ENCODE data around the gene CLEC16A. TPM values are rescaled to one million over a fixed set of nuclear protein-coding genes. Genes with fewer than 3 reads are reported as not detected.
"Not testable (repeated sequence)": the region's sequence is repeated elsewhere in the genome, so short reads cannot be mapped to it uniquely, and the experiment has no call there.

The CLEC16A gene
- total RNA-seq, 4 donors from 2014 or later: 38.2 to 153 (median 92.7) TPM

DNA sequence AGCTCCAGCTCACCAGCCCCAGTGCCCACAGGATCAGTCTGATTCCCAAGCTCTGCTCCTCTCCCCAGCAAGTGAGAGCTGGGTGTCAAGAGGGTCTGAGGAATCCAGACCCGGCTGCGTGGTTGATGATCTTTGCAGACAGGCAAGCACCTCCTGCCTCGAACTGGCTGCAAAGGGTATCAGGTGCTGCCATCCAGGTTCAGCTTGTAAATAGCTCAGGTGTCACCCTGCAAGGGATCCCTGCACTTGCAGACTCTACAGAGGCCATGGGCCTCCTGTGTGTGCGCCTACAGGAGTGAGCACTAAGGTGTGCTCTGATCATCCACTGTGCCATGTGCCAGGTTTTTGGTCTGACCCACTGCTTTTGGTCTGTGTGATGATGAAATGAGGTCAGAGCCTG lies 18.3 kb upstream of the CLEC16A start:
- whole genome bisulfite sequencing, 2 donors (ENCODE audit: low coverage in 1 of 2): 93% methylated on average over 4 of the region's 4 CpGs; no CpG with 5 or more reads in 1 of the 2 donors
- in situ Hi-C loops (cut with MboI; ENCODE audit: low pct_ligation_motif_present in 1 of 4, low pct_unique_long_range_greater_than_20kb in 1 of 4, low sequenced_read_pairs in 3 of 4): loop anchor here in 1 of 4 donors (10.0 kb wide), 1 partner anchor 181 kb away; the partner anchor contains the start of gene NUBP1
- Histone ChIP-seq H3K27me3 (no peaks in the 10 kb centered on the region), H3K27ac (no peak overlapping the region), H3K9me3 (no peaks in the 10 kb centered on the region), H3K36me3 (peaks cover 0 to 26% (median 0%) of the 10 kb centered on the region in 4 donors), H3K4me3 (no peak overlapping the region), H3K4me1 (peaks cover 0 to 6% (median 2%) of the 10 kb centered on the region in 4 donors)
- no peak for DNase-seq
- TF ChIP-seq POLR2A (IDR thresholded peaks at IDR 0.05) (no peak), POLR2AphosphoS5 (IDR thresholded peaks at IDR 0.05) (no peak), EP300 (IDR thresholded peaks at IDR 0.05; ENCODE audit: low read depth) (no peak)
- TF ChIP-seq, protein P1, sequence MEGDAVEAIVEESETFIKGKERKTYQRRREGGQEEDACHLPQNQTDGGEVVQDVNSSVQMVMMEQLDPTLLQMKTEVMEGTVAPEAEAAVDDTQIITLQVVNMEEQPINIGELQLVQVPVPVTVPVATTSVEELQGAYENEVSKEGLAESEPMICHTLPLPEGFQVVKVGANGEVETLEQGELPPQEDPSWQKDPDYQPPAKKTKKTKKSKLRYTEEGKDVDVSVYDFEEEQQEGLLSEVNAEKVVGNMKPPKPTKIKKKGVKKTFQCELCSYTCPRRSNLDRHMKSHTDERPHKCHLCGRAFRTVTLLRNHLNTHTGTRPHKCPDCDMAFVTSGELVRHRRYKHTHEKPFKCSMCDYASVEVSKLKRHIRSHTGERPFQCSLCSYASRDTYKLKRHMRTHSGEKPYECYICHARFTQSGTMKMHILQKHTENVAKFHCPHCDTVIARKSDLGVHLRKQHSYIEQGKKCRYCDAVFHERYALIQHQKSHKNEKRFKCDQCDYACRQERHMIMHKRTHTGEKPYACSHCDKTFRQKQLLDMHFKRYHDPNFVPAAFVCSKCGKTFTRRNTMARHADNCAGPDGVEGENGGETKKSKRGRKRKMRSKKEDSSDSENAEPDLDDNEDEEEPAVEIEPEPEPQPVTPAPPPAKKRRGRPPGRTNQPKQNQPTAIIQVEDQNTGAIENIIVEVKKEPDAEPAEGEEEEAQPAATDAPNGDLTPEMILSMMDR (IDR thresholded peaks at IDR 0.05): no peak
- intact Hi-C loops (cut with DNase I; ENCODE audit: low total_unique reads): loop anchor here (10.0 kb wide), 1 partner anchor 101 kb away; no protein-coding TSS in a partner anchor

DNA sequence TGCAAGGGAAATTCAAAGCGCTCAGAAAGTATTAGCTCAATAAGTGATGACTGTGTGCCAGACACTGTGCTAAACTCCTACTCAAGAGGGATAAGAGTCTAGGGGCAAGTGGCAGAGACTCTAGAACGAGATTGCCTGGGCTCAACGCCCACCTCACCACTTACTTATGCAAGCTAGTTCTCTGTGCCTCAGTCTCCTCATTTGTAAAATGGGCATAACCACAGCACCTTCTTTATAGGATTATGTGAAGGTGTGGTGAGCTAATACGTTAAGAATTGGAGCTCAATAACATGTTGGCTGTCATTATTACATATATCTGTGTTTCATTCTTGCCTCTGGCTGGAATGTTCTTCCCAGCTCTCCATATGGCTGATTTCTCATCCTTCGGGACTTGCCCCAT lies 17.5 kb upstream of the CLEC16A start:
- intact Hi-C loops (cut with DNase I; ENCODE audit: low total_unique reads) (loop anchor here (10.0 kb wide), 1 partner anchor 102 kb away; no protein-coding TSS in a partner anchor), in situ Hi-C loops (cut with MboI; ENCODE audit: low pct_ligation_motif_present in 1 of 4, low pct_unique_long_range_greater_than_20kb in 1 of 4, low sequenced_read_pairs in 3 of 4) (loop anchor here in 1 of 4 donors (10.0 kb wide), 1 partner anchor 182 kb away; the partner anchor contains the start of gene NUBP1)
- Histone ChIP-seq H3K9me3 (no peaks in the 10 kb centered on the region), H3K27ac (no peak overlapping the region), H3K4me3 (no peak overlapping the region), H3K27me3 (no peaks in the 10 kb centered on the region), H3K4me1 (peaks cover 0 to 6% (median 1%) of the 10 kb centered on the region in 4 donors), H3K36me3 (peaks cover 0 to 26% (median 0%) of the 10 kb centered on the region in 4 donors)
- 91% methylated on average over 2 to 5 of the region's 5 CpGs for WGBS, 2 donors (ENCODE audit: low coverage in 1 of 2)
- no peak for DNase-seq
- no peak for TF ChIP-seq EP300 (IDR thresholded peaks at IDR 0.05; ENCODE audit: low read depth)

DNA sequence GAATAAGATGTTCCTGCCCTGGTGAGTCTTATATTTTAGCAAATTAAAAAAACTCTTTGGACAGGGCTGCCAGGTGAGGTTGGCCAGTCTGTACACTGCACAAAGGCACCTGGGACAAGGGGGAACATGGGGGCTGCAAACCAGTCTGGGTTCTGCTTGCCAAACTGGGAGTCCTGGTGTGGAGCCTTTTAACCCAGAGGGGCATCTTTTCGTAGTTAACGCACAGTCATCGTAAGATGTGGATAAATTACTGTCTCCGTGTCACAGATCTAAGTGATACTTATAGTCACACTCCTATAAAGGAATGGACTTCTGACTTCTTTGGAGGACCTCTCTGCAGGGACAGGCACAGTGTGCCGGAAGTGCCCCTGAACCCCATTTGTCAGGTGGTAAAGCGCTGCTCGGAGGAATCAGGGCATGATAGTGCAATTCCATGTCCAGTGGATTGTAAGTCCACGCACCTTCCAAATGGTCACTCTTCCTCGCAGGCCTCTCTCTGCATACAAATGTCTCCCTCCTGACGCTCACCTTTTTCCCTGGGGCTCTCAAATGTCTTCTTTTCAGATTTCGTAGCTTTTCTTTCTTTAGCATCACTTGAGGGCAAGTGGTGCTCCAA lies 16.8 kb upstream of the CLEC16A start:
- no peak overlapping the region for H3K4me3 ChIP-seq
- no peak overlapping the region for H3K27ac ChIP-seq
- no peak for TF ChIP-seq EP300 (IDR thresholded peaks at IDR 0.05; ENCODE audit: low read depth)
- no peak for TF ChIP-seq POLR2AphosphoS5 (IDR thresholded peaks at IDR 0.05)
- TF ChIP-seq, protein P1 (IDR thresholded peaks at IDR 0.05): no peak
- TF ChIP-seq POLR2A (IDR thresholded peaks at IDR 0.05): no peak
- in situ Hi-C loops (cut with MboI; ENCODE audit: low pct_ligation_motif_present in 1 of 4, low pct_unique_long_range_greater_than_20kb in 1 of 4, low sequenced_read_pairs in 3 of 4): loop anchor here in 1 of 4 donors (10.0 kb wide), 1 partner anchor 183 kb away; the partner anchor contains the start of gene NUBP1
- peaks cover 0 to 26% (median 0%) of the 10 kb centered on the region in 4 donors for H3K36me3 ChIP-seq
- H3K27me3 ChIP-seq: no peaks in the 10 kb centered on the region
- H3K9me3 ChIP-seq: no peaks in the 10 kb centered on the region
- WGBS, 2 donors (ENCODE audit: low coverage in 1 of 2): 86 to 95% methylated on average over 6 to 11 of the region's 11 CpGs
- no peak for DNase-seq
- intact Hi-C loops (cut with DNase I; ENCODE audit: low total_unique reads): loop anchor here (10.0 kb wide), 1 partner anchor 103 kb away; no protein-coding TSS in a partner anchor
- H3K4me1 ChIP-seq: peaks cover 0 to 3% (median 0%) of the 10 kb centered on the region in 4 donors

DNA sequence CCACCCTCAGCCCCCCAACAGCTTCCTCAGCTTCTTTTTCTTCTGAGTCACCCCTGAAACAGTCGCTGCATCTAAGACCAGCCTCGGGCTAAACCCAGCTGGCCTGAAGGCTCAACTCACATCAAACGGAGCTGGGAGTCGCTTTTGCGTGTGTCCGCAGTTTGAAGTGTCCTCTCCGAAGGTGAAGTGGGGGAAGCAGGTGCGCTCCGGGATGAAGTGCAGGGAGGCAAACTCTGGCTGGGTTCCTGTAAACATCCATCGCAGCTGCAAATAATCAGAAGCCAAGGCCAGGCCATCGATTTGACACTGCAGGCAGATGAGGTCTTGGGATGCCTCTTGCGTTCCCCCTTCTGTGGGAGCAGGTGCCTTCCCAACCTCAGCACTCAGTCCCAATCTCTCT lies 15.3 kb upstream of the CLEC16A start:
- WGBS, 2 donors (ENCODE audit: low coverage in 1 of 2): 78% methylated on average over 12 of the region's 12 CpGs; no CpG with 5 or more reads in 1 of the 2 donors
- not testable (repeated sequence) for H3K4me3 ChIP-seq

More for the DNA sequence above, 15.3 kb upstream of the CLEC16A start:
- not testable (repeated sequence) for H3K4me1 ChIP-seq, H3K27me3 ChIP-seq, H3K9me3 ChIP-seq, DNase-seq, H3K27ac ChIP-seq
- intact Hi-C loops (cut with DNase I; ENCODE audit: low total_unique reads): loop anchor here (10.0 kb wide), 1 partner anchor 104 kb away; no protein-coding TSS in a partner anchor
- peaks cover 0 to 26% (median 0%) of the 10 kb centered on the region in 4 donors for H3K36me3 ChIP-seq
- in situ Hi-C loops (cut with MboI; ENCODE audit: low pct_ligation_motif_present in 1 of 4, low pct_unique_long_range_greater_than_20kb in 1 of 4, low sequenced_read_pairs in 3 of 4): loop anchor here in 1 of 4 donors (10.0 kb wide), 1 partner anchor 184 kb away; the partner anchor contains the start of gene NUBP1

All from transverse colon (tissue), 4 donors.